ENCODE measurements around the gene TBC1D4.
"Not testable (repeated sequence)": the region's sequence is repeated elsewhere in the genome, so short reads cannot be mapped to it uniquely, and the experiment has no call there.

TBC1D4 gene

DNA sequence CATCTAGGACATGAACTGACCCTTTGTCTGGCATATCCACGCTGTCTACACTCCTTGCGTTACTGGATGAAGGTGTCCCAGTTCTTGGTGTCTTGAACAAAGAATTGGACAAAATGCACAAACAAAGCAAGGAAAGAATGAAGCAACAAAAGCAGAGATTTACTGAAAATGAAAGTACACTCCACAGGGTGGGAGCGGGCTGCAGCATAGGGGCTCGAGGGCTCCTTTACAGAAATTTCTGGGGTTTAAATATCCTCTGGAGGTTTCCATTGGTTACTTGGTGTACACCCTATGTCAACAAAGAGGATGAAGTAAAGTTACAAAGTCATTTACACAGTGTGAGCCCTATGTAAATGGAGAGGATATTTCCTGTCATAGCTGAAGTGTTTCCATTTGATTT lies 208.3 kb downstream of the TBC1D4 start:
- not testable (repeated sequence) for DNase-seq (ENCODE audit: low spot score)

DNA sequence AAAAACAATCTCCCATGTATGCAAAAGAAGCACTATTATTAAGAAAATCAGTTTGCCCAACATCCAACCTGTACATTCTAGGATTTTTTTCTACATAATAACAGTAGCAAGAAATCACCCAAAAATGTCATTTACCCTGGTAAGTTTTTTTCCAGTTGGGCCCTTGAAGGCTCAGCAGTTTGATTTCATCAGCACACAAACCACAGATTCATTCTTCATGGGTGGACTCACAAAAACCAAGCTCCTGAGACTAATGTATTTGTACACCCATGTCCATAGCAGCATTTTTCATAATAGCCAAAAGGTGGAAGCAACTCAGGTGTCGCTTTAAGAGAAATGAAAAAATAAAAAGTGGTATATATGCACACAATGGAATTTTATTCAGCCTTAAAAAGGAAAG lies 210.1 kb downstream of the TBC1D4 start:
- DNase-seq (ENCODE audit: low spot score): no peak

DNA sequence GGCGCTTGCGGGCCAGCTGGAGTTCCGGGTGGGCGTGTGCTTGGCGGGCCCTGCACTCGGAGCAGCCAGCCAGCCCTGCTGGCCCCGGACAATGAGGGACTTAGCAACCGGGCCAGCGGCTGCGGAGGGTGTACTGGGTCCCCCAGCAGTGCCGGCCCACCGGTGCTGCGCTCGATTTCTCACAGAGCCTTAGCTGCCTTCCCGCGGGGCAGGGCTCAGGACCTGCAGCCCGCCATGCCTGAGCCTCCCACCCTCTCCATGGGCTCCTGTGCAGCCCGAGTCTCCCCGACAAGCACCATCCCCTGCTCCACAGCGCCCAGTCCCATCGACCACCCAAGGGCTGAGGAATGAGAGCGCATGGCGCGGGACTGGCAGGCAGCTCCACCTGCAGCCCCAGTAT lies 213.5 kb downstream of the TBC1D4 start:
- DNase-seq (ENCODE audit: low spot score): not testable (repeated sequence)

DNA sequence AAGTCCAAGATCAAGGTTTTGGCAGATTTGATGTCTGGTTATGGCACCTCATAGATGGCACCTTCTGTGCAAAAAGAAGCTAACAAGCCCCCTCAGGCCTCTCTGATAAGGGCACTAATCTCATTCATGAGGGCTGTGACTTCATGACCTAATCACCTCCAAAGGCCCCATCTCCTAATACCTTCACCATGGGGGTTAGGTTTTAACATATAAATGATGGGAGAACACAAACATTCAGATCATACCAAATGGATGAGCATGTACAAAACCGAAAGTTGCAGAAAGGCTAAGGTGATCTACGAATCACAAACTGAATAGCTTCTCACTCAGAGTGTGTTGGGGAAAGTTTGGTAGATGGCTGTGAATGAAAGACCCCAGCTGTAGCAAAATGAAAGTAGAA lies 217.4 kb downstream of the TBC1D4 start:
- no peak for DNase-seq (ENCODE audit: low spot score)

DNA sequence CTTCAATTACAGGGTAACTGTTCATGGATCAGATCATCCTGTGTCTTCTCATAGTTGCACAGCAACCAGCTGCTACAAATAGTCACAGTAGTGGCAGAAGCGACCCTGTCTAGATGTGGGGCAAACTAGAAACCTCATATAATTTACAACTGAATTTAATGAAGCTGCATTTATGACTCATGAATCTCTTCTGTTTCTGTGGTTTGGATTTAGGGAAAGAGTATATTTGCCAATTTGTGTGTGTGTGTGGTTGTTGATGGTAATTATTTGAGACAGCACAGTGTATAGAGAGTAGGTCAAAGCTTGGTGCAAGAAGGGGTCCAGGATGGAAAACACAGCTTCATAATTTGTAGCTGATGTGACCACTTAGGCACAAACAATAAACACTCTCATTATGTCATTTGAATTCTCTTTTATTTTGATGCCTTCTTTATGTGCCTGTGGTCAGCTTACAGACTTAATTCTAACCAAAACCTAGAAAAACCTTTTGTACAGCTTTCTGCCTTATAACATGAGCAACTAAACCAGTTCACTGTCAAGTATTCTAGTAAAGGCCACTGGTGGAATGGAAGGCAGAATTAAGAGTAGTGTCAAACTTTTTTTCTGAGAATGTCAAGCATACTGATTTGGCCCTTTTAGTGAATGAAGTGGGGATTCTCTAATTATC lies 218.1 kb downstream of the TBC1D4 start:
- DNase-seq (ENCODE audit: low spot score): no peak

DNA sequence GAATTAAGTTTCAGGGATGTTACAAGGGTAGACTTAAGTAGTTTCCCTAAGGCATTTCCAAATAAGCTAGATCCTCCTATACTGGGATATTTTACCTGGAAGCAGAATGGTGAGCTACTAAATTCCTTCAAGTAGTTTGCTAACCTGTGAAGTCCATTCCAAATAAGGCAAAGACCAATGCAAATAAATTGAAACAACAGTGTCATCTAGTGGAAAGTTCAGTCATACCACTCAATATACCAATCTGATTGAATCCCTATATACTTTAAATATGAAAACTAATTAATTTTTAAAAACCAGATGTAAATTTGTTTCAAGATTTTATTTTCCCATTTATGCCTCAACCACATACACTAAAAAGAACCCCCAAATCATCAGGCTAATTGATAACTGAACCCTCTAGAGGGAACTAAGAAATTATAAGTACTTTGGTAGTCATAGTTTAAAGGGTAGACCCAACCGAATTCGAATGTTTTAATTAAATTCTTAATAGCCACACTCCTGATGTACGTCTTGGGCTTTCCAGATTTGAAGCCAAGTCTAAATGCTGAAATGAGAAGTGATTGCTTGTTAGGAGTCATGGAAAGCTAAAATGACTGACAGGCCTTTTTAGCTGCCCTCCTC lies 223.7 kb downstream of the TBC1D4 start:
- peak; percentile 35 for DNase-seq (ENCODE audit: low spot score)

DNA sequence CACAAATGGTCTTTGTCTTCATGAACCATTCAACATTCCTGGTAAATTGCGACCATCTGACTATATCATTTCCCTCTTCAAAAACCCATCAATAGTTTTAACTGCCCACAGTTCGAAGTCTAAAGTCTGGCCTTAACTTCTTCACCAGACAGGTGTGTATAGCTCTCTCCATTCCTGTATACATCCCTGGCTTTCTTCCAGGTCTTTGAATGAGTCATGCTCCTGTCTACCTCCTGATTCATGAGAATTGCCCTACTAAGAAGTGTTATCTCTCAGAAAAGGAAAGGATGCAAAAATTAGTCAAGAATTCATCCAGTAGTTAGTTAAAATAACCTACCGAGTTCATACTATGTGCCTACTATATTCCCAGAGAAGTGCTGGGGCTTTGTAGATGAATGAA lies 225.0 kb downstream of the TBC1D4 start:
- DNase-seq (ENCODE audit: low spot score): no peak

DNA sequence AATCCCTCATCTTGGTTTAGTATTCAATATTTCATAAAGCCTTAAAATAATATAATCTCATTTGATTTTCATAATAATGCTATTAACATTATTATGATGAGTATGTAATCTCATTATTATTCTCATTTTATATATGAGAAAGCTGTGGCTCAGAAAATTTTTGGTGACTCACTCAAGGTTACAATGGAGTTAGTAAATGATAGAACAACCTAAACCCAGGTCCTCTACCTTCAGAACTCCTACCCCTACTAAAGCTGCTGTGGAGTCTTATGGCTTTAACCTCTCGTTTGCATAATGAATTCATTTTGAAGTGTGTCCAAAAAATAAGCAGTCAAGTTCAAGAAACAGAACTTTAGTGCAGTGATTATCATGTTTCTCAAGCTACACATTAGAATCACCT lies 226.3 kb downstream of the TBC1D4 start:
- no peak for DNase-seq (ENCODE audit: low spot score)

DNA sequence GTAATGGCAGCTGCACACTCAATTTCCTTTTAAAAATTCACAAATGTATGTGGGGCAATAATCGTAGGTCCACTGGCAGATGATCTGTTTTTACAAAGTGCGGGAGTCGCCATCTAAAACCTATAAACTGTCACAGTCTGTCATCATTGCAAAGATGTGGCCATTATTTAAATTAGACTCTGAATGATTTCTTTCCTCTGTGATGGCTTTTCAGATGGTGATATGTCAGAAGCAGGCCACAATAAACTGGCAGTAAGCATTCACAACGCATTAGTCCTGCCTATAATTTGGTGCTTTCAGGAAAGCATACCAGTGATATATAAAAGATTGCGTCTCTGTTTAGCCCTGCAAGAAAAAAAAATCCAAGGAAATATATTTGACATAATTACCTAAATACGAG lies 226.8 kb downstream of the TBC1D4 start:
- no peak for DNase-seq (ENCODE audit: low spot score)

DNA sequence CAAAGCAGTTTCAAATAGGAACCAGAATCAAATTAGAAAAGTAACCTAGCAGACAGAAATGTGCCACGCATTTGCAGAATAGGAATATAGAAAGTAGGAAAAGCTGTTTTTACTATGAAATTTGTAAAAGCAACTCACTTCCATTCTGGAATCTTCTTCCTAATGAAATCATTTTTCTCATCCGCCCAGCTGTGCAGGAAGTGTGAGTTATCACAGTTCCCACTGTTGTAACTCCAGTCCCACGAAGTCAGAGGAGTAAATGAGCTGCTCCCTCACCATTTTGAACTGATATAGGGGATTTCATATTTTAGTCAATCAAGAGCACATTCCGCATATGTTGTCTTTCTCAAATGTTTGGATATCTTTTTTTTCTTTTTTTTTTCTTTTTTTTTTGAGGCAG lies 230.8 kb downstream of the TBC1D4 start:
- DNase-seq (ENCODE audit: low spot score): no peak

DNA sequence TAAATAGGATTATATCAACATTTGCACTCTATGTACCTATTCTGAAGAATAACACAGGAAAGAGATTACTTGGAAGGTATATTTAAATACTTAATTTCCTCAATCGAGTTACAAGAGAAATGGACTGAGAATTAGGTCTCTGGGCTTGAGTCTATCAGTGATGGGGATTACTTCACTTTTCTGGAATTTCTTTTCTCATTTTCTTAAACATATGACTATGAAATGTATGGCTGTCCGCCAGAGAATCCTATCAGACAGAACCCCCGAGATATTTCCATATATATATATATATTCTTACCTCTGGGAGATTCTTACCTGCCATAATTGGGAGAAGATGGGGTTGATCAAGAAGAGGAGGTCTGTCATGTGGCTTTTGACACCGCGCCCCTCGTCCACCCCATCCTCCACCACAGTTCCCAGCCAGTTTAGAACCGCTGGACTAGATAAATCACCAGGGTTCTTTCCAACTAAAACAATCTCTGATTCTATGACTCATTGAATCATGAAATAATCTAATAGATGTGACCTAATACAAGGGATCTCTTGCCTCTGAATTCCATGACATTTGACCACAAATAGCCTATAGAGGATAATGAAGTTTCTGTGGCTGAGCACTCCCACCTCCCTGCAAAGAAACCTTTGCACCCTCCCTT lies 231.3 kb downstream of the TBC1D4 start:
- DNase-seq (ENCODE audit: low spot score): no peak

DNA sequence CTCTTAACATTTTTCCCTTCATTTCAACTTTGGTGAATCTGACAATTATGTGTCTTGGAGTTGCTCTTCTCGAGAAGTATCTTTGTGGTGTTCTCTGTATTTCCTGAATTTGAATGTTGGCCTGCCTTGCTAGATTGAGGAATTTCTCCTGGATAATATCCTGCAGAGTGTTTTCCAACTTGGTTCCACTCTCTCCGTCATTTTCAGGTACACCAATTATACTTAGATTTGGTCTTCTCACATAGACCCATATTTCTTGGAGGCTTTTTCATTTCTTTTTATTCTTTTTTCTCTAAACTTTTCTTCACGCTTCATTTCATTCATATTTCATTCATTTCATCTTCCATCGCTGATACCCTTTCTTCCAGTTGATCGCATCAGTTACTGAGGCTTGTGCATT lies 236.4 kb downstream of the TBC1D4 start:
- not testable (repeated sequence) for DNase-seq (ENCODE audit: low spot score)

DNA sequence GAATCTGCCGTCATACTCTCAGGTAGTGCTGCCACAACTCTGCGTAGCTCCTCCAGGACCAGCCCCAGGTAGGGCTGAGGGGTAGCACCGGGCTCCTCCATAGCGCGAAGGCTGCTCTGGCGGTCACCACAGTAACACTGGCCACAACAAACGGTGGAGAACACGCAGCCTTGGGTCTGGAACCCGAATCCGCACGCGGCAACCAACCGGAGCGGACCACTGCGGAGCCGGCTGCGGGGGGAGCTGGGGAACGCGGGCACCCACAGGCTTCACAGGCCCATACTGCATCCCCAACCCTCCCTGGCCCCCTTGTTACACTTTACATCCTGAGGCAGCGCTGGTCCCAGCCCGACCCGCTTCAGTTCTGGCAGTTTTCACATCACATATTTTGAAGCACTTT lies 241.7 kb downstream of the TBC1D4 start:
- not testable (repeated sequence) for DNase-seq (ENCODE audit: low spot score)

DNA sequence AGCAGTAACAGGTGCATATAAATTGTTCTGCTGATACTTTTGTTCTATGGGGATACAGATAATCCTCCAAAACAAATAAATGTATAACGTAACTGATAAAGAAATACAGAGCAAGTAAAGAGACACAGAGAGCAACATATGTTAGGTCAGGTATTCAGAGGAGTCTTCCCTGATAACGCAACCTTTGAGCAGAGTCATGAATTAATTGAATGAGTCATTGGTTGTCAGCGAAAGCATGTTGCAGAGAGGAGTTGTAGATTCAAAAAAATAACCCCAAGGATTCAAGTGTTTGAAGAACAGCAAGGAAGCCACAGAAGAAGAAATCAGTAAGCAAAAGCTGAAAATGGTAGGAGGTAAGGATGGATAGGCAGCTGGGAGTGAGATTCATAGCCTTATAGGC lies 245.2 kb downstream of the TBC1D4 start:
- DNase-seq (ENCODE audit: low spot score): no peak

Measured in iPS-NIHi11 (cell line).